ENCODE data around the gene PTPRN. TPM values are rescaled to one million over a fixed set of nuclear protein-coding genes. Genes with fewer than 3 reads are reported as not detected.

The PTPRN gene
- total RNA-seq, 1 experiment from 2014 or later, result not detected

- no peaks in the 10 kb centered on the region for H3K36me3 ChIP-seq (ENCODE audit: control insufficient read depth in 1 of 2, insufficient read depth in 2 of 2, low read length in 2 of 2)
- no peak for DNase-seq (ENCODE audit: low read depth, low spot score)
- H3K9ac ChIP-seq (ENCODE audit: low read length), result no peak overlapping the region
- H3K4me3 ChIP-seq (replicated peaks in 1 of 2; ENCODE audit: low read depth in 1 of 2, low read length in 2 of 2), result no peak overlapping the region
- no TSS peak for BruUV-seq (replicated peaks)
- CTCF ChIA-PET, result no interaction called here
- H4K20me1 ChIP-seq (ENCODE audit: insufficient read depth), result no peaks in the 10 kb centered on the region
- RAD21 ChIA-PET (ENCODE audit: low non-redundant PET in 1 of 2, low total read pairs in 2 of 2, uncharacterized antibody in 2 of 2, unreplicated experiment in 2 of 2), result no interaction called here
- POLR2A ChIA-PET, result no interaction called here
- H3K79me2 ChIP-seq (ENCODE audit: insufficient read depth, low read length), result no peaks in the 10 kb centered on the region
- no peaks in the 10 kb centered on the region for H3K9me2 ChIP-seq (ENCODE audit: insufficient read depth)
- ATAC-seq, result no peak
- H3K4me2 ChIP-seq (ENCODE audit: low read length), result no peak overlapping the region
- H3K27me3 ChIP-seq (ENCODE audit: insufficient read depth, low read length), result peaks cover 48% of the 10 kb centered on the region; the same call in 1 of the 2 replicates
- no peaks in the 10 kb centered on the region for H3K9me3 ChIP-seq (ENCODE audit: control insufficient read depth in 1 of 2, insufficient read depth in 1 of 2, low read depth in 1 of 2, low read length in 2 of 2)
- no peak for TF ChIP-seq ELF1 (IDR thresholded peaks at IDR 0.05; ENCODE audit: borderline replicate concordance, low read depth)
- no peak for TF ChIP-seq POLR2AphosphoS5 (IDR thresholded peaks at IDR 0.05; ENCODE audit: low read depth, low read length)
- TF ChIP-seq MAX (IDR thresholded peaks at IDR 0.05), result no peak
- TF ChIP-seq CEBPB (IDR thresholded peaks at IDR 0.05; ENCODE audit: low read depth), result no peak
- TF ChIP-seq ZBTB33 (IDR thresholded peaks at IDR 0.05; ENCODE audit: extremely low read depth, insufficient replicate concordance, low read length), result no peak
- no peak for TF ChIP-seq EZH2phosphoT487 (IDR thresholded peaks at IDR 0.05; ENCODE audit: borderline replicate concordance)
- no peak for TF ChIP-seq CTCF (IDR thresholded peaks at IDR 0.05 in 2 of 3, conservative IDR thresholded peaks at IDR 0.05 in 1 of 3; ENCODE audit: borderline replicate concordance in 1 of 3, insufficient read depth in 1 of 3, low read depth in 2 of 3, low read length in 2 of 3)
- TF ChIP-seq CBX3 (IDR thresholded peaks at IDR 0.05; ENCODE audit: low read depth), result no peak
- no peak for TF ChIP-seq RAD21 (IDR thresholded peaks at IDR 0.05; ENCODE audit: low read depth)
- TF ChIP-seq SP1 (IDR thresholded peaks at IDR 0.05; ENCODE audit: low read depth), result no peak
- intact Hi-C loops (cut with micrococcal nuclease), result no loop called here
- no peak overlapping the region for H2AFZ ChIP-seq (ENCODE audit: low read depth, low read length, poor library complexity, severe bottlenecking)
- H3K27ac ChIP-seq (ENCODE audit: low read depth, low read length), result no peak overlapping the region
- no peaks in the 10 kb centered on the region for H3K4me1 ChIP-seq (ENCODE audit: control insufficient read depth in 1 of 2, insufficient read depth in 2 of 2, low read length in 2 of 2)
Observed at GRCh38 chr2:219325136-219325535, 15.9 kb upstream of the PTPRN start.

All from HCT116 (cell line).